Right lobe of liver (tissue), 6 donors: Measurements from ENCODE around the gene RARRES2. TPM values are rescaled to one million over a fixed set of nuclear protein-coding genes. Genes with fewer than 3 reads are reported as not detected.
A peak's percentile ranks its signal among the peaks of the same experiment; 100 is the strongest.

Experiments
- ATAC-seq, 4 donors: fragments of 200-7000 bp; cut with Tn5 transposase; one replicate each; pipeline ENCODE4 v1.9.1; 2020; ENCODE audit warnings: mild to moderate bottlenecking in 4 of 4, moderate library complexity in 4 of 4
- DNase-seq, 3 donors: peaks; one replicate each; pipeline ENCODE4 v3.0.0-alpha.2; 2020
- H3K27ac ChIP-seq, 3 donors: fragments of 200-600 bp; one replicate each; pipeline ENCODE4 v1.8.0; 2022
- H3K27me3 ChIP-seq, 2 donors: fragments of 200-600 bp; one replicate each; pipeline ENCODE4 v1.8.0; 2022
- H3K36me3 ChIP-seq, 4 donors: fragments of 200-600 bp; sonication (generic) in 1 of 4; one replicate each; pipeline versions ENCODE4 v1.5.1 to v1.8.0; 2017 to 2022; ENCODE audit warnings: control low read depth in 1 of 4
- H3K4me1 ChIP-seq, 4 donors: fragments of 200-600 bp; sonication (generic) in 1 of 4; one replicate each; pipeline versions ENCODE4 v1.5.1 to v1.8.0; 2017 to 2022; ENCODE audit warnings: control low read depth in 1 of 4
- H3K4me3 ChIP-seq, 3 donors: fragments of 200-600 bp; one replicate each; pipeline ENCODE4 v1.8.0; 2022
- H3K9me3 ChIP-seq, 4 donors: fragments of 200-600 bp; sonication (generic) in 1 of 4; one replicate each; pipeline versions ENCODE4 v1.5.1 to v1.8.0; 2017 to 2022; ENCODE audit warnings: control low read depth in 1 of 4
- CTCF ChIP-seq, 4 donors: fragments of 200-600 bp in 3 of 4; fragments of 450-650 bp in 1 of 4; IDR thresholded peaks; one replicate each; pipeline versions ENCODE4 v1.5.1 to v1.8.0; 2016 to 2022; ENCODE audit warnings: antibody characterized with exemption in 4 of 4, mild to moderate bottlenecking in 2 of 4
- POLR2A ChIP-seq: fragments of 450-650 bp; IDR thresholded peaks from one replicate; pipeline ENCODE4 v1.6.1; 2017; ENCODE audit warnings: antibody characterized with exemption, mild to moderate bottlenecking
- WGBS: methylation state at CpG from one replicate; pipeline ENCODE4 v1.1.6; 2018; ENCODE audit warnings: low coverage, low lambda C conversion rate; ENCODE audit not compliant: insufficient coverage; ENCODE audit errors: missing lambda C conversion rate; 5-methylcytosine and 5-hydroxymethylcytosine counted together
- intact Hi-C, 2 donors: fragments of 100-400 bp; cut with DNase I; formaldehyde crosslinking; loops; one replicate each; pipeline versions ENCODE4 v1.11.2 to v1.14.1; 2022
- total RNA-seq, 6 experiments: library from RNA; depleted of rRNA in 2 of 6; stranded (reverse); fragments of >200 nt in 2 of 6; fragmentation: NEBNext Ultra II Directional in 3 of 6; extraction: Animal tissue kit (Norgen Biotek cat#: 25700) in 3 of 6; gene quantifications; one replicate each; pipeline versions ENCODE4 v1.1.0 to v1.2.4, GENCODE V29; 2016 to 2023
- donor health status: DM: no; HTN: yes; CAD: no.
- donor health status: DM: no; HTN: no; CAD: no.
- donor health status: DM: no; HTN: no; CAD: no.
- donor health status: DM: no; HTN: yes; CAD: no.
- donor health status: DM: no; HTN: yes; CAD: no.

Gene RARRES2
- total RNA-seq, 6 experiments from 2014 or later: 552 to 948 (median 788) TPM

GRCh38 chr7:150339409-150339809 lies 2.0 kb downstream of the RARRES2 start:
- 10% methylated on average over 5 of the region's 9 CpGs for WGBS
- H3K27me3 ChIP-seq: no peaks in the 10 kb centered on the region
- peak overlapping the region in 2 of 3 donors; percentile 87 to 95 for H3K27ac ChIP-seq
- peaks cover 0 to 2% (median 0%) of the 10 kb centered on the region in 4 donors for H3K36me3 ChIP-seq
- no peak for ATAC-seq
- TF ChIP-seq CTCF (IDR thresholded peaks at IDR 0.05) (no peak), POLR2A (no peak)
- DNase-seq: peak in 1 of 3 donors; percentile 45
- peaks cover 0 to 78% (median 35%) of the 10 kb centered on the region in 4 donors for H3K4me1 ChIP-seq
- intact Hi-C loops: no loop called here
- H3K4me3 ChIP-seq: peak overlapping the region; percentile 53 to 93 (median 78)
- no peaks in the 10 kb centered on the region for H3K9me3 ChIP-seq

- peaks cover 0 to 2% (median 0%) of the 10 kb centered on the region in 4 donors for H3K36me3 ChIP-seq
- H3K9me3 ChIP-seq: no peaks in the 10 kb centered on the region
- intact Hi-C loops: no loop called here
- peak overlapping the region in 1 of 3 donors; percentile 87 for H3K27ac ChIP-seq
- no peak for TF ChIP-seq POLR2A
- no peak for TF ChIP-seq CTCF (IDR thresholded peaks at IDR 0.05)
- ATAC-seq (no peak), DNase-seq (no peak)
- H3K27me3 ChIP-seq: no peaks in the 10 kb centered on the region
- WGBS: 66% methylated on average over 6 of the region's 11 CpGs
- H3K4me3 ChIP-seq: no peak overlapping the region
- peaks cover 0 to 69% (median 36%) of the 10 kb centered on the region in 4 donors for H3K4me1 ChIP-seq
Observed at GRCh38 chr7:150338166-150338829, 3.1 kb downstream of the RARRES2 start.

- H3K4me3 ChIP-seq: no peak overlapping the region
- no peaks in the 10 kb centered on the region for H3K9me3 ChIP-seq
- DNase-seq: no peak
- no peaks in the 10 kb centered on the region for H3K27me3 ChIP-seq
- H3K36me3 ChIP-seq: peaks cover 0 to 2% (median 0%) of the 10 kb centered on the region in 4 donors
- no peak for ATAC-seq
- intact Hi-C loops: no loop called here
- no peak for TF ChIP-seq POLR2A
- no peak for TF ChIP-seq CTCF (IDR thresholded peaks at IDR 0.05)
- H3K4me1 ChIP-seq: peaks cover 0 to 64% (median 33%) of the 10 kb centered on the region in 4 donors
- H3K27ac ChIP-seq: peak overlapping the region in 2 of 3 donors; percentile 26 to 87
- WGBS: 17% methylated on average over 1 of the region's 6 CpGs
Observed at GRCh38 chr7:150337659-150338081, 3.8 kb downstream of the RARRES2 start.

GRCh38 chr7:150337179-150337578 lies 4.2 kb downstream of the RARRES2 start:
- Histone ChIP-seq H3K27me3 (no peaks in the 10 kb centered on the region), H3K27ac (peak overlapping the region; percentile 1 to 87 (median 26)), H3K4me1 (peaks cover 0 to 59% (median 30%) of the 10 kb centered on the region in 4 donors), H3K36me3 (peaks cover 0 to 2% (median 0%) of the 10 kb centered on the region in 4 donors), H3K4me3 (peak overlapping the region in 1 of 3 donors; percentile 2), H3K9me3 (no peaks in the 10 kb centered on the region)
- ATAC-seq: peak; percentile 33 to 46 (median 36)
- WGBS: 40% methylated on average over 2 of the region's 18 CpGs
- TF ChIP-seq POLR2A: no peak
- TF ChIP-seq CTCF (IDR thresholded peaks at IDR 0.05): no peak
- peak; percentile 69 to 88 (median 86) for DNase-seq
- intact Hi-C loops: no loop called here
